Fibroblast of mammary gland (primary cell): ENCODE data around the gene CSNK2B.

ENCODE experiments used
- DNase-seq: peaks from one replicate; pipeline ENCODE4 v3.0.0-alpha.2; 2010; ENCODE audit warnings: low read depth
- H3K4me3 ChIP-seq: 2 replicates; pipeline ENCODE4 v1.5.1; 2011; ENCODE audit warnings: low read depth, mild to moderate bottlenecking, low read length, moderate library complexity; ENCODE audit not compliant: control insufficient read depth
- CTCF ChIP-seq: conservative IDR thresholded peaks from 2 replicates; pipeline ENCODE4 v1.5.1; 2011; ENCODE audit warnings: low read depth, low read length, inconsistent platforms; ENCODE audit not compliant: control insufficient read depth, insufficient read depth

CSNK2B gene

GRCh38 chr6:31631209-31631608 lies 34.7 kb upstream of the CSNK2B start:
- no peak for TF ChIP-seq CTCF
- H3K4me3 ChIP-seq: no peak overlapping the region
- DNase-seq: no peak

- no peak overlapping the region for H3K4me3 ChIP-seq
- TF ChIP-seq CTCF: no peak
- DNase-seq: no peak
These were observed 34.1 kb upstream of the CSNK2B start for GRCh38 chr6:31631681-31632278.

GRCh38 chr6:31632279-31632946 lies 33.5 kb upstream of the CSNK2B start:
- DNase-seq: no peak
- no peak for TF ChIP-seq CTCF
- no peak overlapping the region for H3K4me3 ChIP-seq

- no peak for TF ChIP-seq CTCF
- H3K4me3 ChIP-seq: no peak overlapping the region
- no peak for DNase-seq
These were observed 32.4 kb upstream of the CSNK2B start for GRCh38 chr6:31633447-31633846.

GRCh38 chr6:31634131-31634530 lies 31.7 kb upstream of the CSNK2B start:
- peak; percentile 72 for DNase-seq
- no peak overlapping the region for H3K4me3 ChIP-seq
- TF ChIP-seq CTCF: no peak

GRCh38 chr6:31634969-31635575 lies 30.8 kb upstream of the CSNK2B start:
- no peak for TF ChIP-seq CTCF
- DNase-seq: no peak

More at GRCh38 chr6:31634969-31635575, 30.8 kb upstream of the CSNK2B start:
- H3K4me3 ChIP-seq: no peak overlapping the region
